ENCODE measurements around the gene NBEAL1.
A peak's percentile ranks its signal among the peaks of the same experiment; 100 is the strongest.
"Not testable (repeated sequence)": the region's sequence is repeated elsewhere in the genome, so short reads cannot be mapped to it uniquely, and the experiment has no call there.

Gene NBEAL1

GRCh38 chr2:203238292-203238703 is 223.6 kb downstream of the NBEAL1 start:
- no peak for DNase-seq

- peak; percentile 98 for DNase-seq
These were observed 224.2 kb downstream of the NBEAL1 start, which contains the start of gene CYP20A1 for GRCh38 chr2:203238704-203239526. CYP20A1 (plus strand) TSS chr2:203239018; CDS start chr2:203239063, 45 bp downstream.

- DNase-seq: no peak
These were observed 225.8 kb downstream of the NBEAL1 start for GRCh38 chr2:203240491-203240890.

DNA sequence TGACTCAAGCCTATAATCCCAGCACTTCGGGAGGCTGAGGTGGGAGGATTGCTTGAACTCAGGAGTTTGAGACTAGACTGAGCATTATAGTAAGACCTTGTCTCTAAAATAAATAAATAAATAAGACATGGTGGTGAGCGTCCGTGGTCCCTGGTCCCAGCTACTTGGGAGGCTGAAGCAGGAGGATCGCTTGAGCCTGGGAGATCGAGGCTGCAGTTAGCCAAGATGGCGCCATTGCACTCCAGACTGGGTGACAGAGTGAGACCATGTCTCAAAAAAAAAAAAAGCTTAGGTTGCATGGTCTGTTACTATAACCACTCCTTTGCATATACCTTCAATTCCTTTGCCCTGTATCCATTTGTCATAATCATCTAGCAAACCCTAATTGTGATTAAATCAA is 227.8 kb downstream of the NBEAL1 start:
- no peak for DNase-seq

- no peak for DNase-seq
These were observed 232.0 kb downstream of the NBEAL1 start for GRCh38 chr2:203246646-203247045.

- DNase-seq: no peak
These were observed 238.1 kb downstream of the NBEAL1 start for GRCh38 chr2:203252818-203253217.

DNA sequence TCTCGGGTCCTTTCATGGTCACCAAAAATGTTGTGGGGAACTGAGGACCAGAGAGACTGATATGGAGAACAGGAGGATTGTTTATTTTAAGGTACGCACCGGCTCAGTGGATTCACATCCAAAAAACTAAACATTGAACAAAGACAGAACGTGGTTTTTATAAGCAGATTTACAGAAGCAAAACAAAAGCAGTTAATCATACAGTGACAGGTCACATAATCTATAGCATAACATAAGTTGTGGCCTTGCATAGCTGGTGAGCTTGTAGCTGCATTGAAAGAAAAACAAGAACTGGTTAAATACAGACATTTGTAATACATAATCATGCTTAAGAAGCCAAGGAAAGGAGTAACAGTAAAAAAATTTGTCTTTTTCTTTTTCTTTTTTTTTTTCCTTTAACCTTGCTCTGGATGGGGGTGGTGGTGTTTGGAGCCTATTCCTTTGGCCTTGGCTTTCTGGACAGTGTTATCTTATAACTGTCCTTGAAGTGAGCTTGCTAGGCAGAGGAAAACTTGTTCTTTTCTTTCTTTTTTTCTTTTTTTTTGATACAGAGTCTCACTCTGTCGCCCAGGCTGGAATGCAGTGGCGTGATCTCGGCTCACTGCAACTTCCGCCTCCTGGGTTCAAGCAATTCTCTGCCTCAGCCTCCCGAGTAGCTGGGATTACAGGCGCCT is 238.9 kb downstream of the NBEAL1 start:
- DNase-seq: not testable (repeated sequence)

- no peak for DNase-seq
These were observed 246.9 kb downstream of the NBEAL1 start for GRCh38 chr2:203261326-203262159.
